Breast epithelium (tissue), 4 donors: ENCODE measurements around the gene POSTN. TPM values are rescaled to one million over a fixed set of nuclear protein-coding genes. Genes with fewer than 3 reads are reported as not detected.

Experiments used
- DNase-seq, 2 donors: peaks; one replicate each; pipeline ENCODE4 v3.0.0-alpha.2; 2019; ENCODE audit warnings: low spot score in 2 of 2
- H3K27ac ChIP-seq, 2 donors: fragments of 200-600 bp; sonication (generic) in 1 of 2; one replicate each; pipeline ENCODE4 v1.5.1; 2016 to 2019; ENCODE audit warnings: mild to moderate bottlenecking in 1 of 2
- H3K27me3 ChIP-seq, 2 donors: fragments of 200-600 bp; sonication (generic) in 1 of 2; one replicate each; pipeline versions ENCODE4 v1.5.1 to v1.6.0; 2017 to 2019; ENCODE audit warnings: control low read depth in 1 of 2, mild to moderate bottlenecking in 1 of 2
- H3K36me3 ChIP-seq: fragments of 200-600 bp; one replicate; pipeline ENCODE4 v1.5.1; 2019
- H3K4me1 ChIP-seq, 2 donors: fragments of 200-600 bp; sonication (generic); one replicate each; pipeline ENCODE4 v1.5.1; 2016 to 2019; ENCODE audit warnings: control low read depth in 1 of 2
- H3K4me3 ChIP-seq, 3 donors: fragments of 200-600 bp; sonication (generic); 1 replicate in 2 of 3; 2 replicates in 1 of 3; pipeline ENCODE4 v1.5.1; 2016 to 2019; ENCODE audit warnings: mild to moderate bottlenecking in 3 of 3, moderate library complexity in 2 of 3
- H3K9me3 ChIP-seq, 2 donors: fragments of 200-600 bp; sonication (generic) in 1 of 2; one replicate each; pipeline ENCODE4 v1.5.1; 2016 to 2019; ENCODE audit warnings: control low read depth in 1 of 2
- POLR2A ChIP-seq: fragments of 450-650 bp; IDR thresholded peaks from one replicate; pipeline ENCODE4 v1.6.1; 2016; ENCODE audit warnings: antibody characterized with exemption, mild to moderate bottlenecking, moderate library complexity
- POLR2AphosphoS5 ChIP-seq, 3 donors: sonication (generic); formaldehyde crosslinking; IDR thresholded peaks; one replicate each; pipeline ENCODE4 v1.6.1; 2017; ENCODE audit warnings: antibody characterized with exemption in 3 of 3
- intact Hi-C: fragments of 100-400 bp; cut with DNase I; formaldehyde crosslinking; loops from one replicate; pipeline ENCODE4 v1.15.1; 2023; ENCODE audit warnings: low total_unique reads
- total RNA-seq, 3 donors: library from RNA; depleted of rRNA; stranded (reverse); fragments of >200 nt; gene quantifications; one replicate each; pipeline ENCODE4 v1.1.0, GENCODE V29; 2016
- TF ChIP-seq, protein P1 (sequence below), 3 donors: fragments of 450-650 bp; IDR thresholded peaks; one replicate each; pipeline ENCODE4 v1.5.1; 2016 to 2017; ENCODE audit warnings: antibody characterized with exemption in 3 of 3, mild to moderate bottlenecking in 3 of 3, moderate library complexity in 3 of 3

Gene POSTN
- total RNA-seq, 3 donors from 2014 or later = 20.1 to 30.8 (median 27.8) TPM

DNA sequence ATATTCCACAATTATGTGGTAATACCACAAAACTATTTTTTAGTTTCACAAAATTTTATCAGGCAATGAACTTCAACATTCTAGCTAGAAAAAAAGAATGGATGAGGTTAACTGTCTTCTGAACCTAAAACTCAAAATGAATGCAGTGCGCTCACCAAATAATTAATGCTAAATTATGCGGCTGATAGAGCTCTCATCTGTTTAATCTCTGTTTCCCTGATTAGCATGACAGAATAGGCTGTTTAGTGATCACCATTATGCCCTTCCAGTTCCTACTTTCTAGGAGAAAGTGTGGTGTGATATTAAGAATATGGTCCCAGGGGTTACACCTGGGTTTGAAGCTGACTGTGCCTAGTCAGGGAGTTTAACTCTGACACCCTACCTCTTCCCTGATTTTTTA lies 42.8 kb upstream of the POSTN start:
- no peak overlapping the region for H3K27ac ChIP-seq
- no peaks in the 10 kb centered on the region for H3K4me1 ChIP-seq
- H3K36me3 ChIP-seq = no peaks in the 10 kb centered on the region
- no peaks in the 10 kb centered on the region for H3K9me3 ChIP-seq
- H3K27me3 ChIP-seq = peaks cover 0 to 2% of the 10 kb centered on the region in 2 donors
- DNase-seq = no peak
- no peak overlapping the region for H3K4me3 ChIP-seq
- TF ChIP-seq POLR2A (no peak), POLR2AphosphoS5 (IDR thresholded peaks at IDR 0.05) (no peak)
- TF ChIP-seq, protein P1, sequence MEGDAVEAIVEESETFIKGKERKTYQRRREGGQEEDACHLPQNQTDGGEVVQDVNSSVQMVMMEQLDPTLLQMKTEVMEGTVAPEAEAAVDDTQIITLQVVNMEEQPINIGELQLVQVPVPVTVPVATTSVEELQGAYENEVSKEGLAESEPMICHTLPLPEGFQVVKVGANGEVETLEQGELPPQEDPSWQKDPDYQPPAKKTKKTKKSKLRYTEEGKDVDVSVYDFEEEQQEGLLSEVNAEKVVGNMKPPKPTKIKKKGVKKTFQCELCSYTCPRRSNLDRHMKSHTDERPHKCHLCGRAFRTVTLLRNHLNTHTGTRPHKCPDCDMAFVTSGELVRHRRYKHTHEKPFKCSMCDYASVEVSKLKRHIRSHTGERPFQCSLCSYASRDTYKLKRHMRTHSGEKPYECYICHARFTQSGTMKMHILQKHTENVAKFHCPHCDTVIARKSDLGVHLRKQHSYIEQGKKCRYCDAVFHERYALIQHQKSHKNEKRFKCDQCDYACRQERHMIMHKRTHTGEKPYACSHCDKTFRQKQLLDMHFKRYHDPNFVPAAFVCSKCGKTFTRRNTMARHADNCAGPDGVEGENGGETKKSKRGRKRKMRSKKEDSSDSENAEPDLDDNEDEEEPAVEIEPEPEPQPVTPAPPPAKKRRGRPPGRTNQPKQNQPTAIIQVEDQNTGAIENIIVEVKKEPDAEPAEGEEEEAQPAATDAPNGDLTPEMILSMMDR (IDR thresholded peaks at IDR 0.05) = no peak
- intact Hi-C loops = no loop called here

DNA sequence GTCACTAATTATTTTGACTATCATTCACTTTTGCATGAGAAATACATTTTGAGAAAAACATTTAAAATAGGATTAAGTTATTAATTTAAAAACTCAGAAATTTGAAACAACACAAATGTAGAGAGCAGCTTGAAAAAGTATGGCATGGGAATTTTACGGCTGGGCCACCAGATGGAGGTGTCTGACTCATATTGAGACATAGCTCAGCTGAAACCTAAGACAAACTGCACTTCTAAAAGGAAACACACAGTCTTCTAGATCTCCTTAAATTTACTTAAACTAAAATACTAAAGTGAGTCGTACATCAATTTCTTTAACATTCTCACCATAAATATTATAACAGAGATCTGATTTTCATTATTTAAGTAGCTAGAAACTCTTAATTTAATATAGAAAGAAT lies 41.9 kb upstream of the POSTN start:
- TF ChIP-seq POLR2A (no peak), POLR2AphosphoS5 (IDR thresholded peaks at IDR 0.05) (no peak)
- TF ChIP-seq, protein P1 (IDR thresholded peaks at IDR 0.05) = no peak
- H3K9me3 ChIP-seq = no peaks in the 10 kb centered on the region
- no peaks in the 10 kb centered on the region for H3K27me3 ChIP-seq
- no peak for DNase-seq
- no peak overlapping the region for H3K27ac ChIP-seq
- no peak overlapping the region for H3K4me3 ChIP-seq
- intact Hi-C loops = no loop called here
- no peaks in the 10 kb centered on the region for H3K36me3 ChIP-seq
- no peaks in the 10 kb centered on the region for H3K4me1 ChIP-seq

DNA sequence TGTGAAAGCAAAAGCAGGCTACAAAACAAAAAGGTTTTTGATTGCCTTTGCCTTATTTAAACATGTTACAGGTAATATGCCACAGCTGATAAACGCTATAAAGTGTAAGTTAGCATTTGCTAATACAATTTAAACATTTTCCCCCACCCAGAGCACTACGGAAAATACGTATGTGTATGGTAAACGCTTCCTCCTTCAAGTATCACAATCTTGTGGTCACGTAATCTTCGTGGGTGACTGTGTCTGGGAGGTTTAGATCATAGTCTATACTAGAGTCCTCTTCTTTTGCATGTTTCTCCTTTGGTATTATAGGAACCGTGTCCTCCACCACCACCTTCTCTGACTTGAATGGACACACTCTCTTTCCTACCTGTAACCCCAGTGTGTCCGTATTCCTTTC lies 38.1 kb upstream of the POSTN start:
- Histone ChIP-seq H3K27ac (no peak overlapping the region), H3K4me1 (no peaks in the 10 kb centered on the region), H3K27me3 (no peaks in the 10 kb centered on the region), H3K36me3 (no peaks in the 10 kb centered on the region), H3K9me3 (no peaks in the 10 kb centered on the region), H3K4me3 (no peak overlapping the region)
- intact Hi-C loops = no loop called here
- TF ChIP-seq POLR2AphosphoS5 (IDR thresholded peaks at IDR 0.05) = no peak
- TF ChIP-seq POLR2A = no peak
- DNase-seq = no peak

DNA sequence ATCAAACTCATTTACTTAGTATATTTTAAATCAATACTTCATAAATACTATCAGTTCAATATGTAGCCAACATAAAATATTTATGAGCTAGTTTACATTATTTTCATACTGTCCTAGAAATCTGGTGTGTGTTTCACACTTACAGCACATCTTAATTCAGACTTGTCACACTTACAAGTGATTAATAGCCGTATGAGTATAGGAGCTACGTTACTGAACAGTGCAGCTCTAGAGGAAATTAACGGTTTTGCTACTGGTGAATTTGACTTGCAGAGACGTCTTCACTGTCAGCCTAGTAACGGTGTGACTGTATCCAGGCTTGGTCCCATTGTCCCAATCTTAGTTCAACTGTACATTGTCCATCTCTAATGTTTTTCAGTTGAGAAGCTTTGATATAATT lies 33.7 kb upstream of the POSTN start:
- Histone ChIP-seq H3K4me3 (no peak overlapping the region), H3K27me3 (no peaks in the 10 kb centered on the region), H3K27ac (no peak overlapping the region), H3K9me3 (no peaks in the 10 kb centered on the region), H3K4me1 (no peaks in the 10 kb centered on the region), H3K36me3 (no peaks in the 10 kb centered on the region)
- intact Hi-C loops = loop anchor here (5.0 kb wide), 1 partner anchor 890 kb away; no protein-coding TSS in a partner anchor
- TF ChIP-seq POLR2A (no peak), POLR2AphosphoS5 (IDR thresholded peaks at IDR 0.05) (no peak)
- TF ChIP-seq, protein P1 (IDR thresholded peaks at IDR 0.05) = no peak
- no peak for DNase-seq

DNA sequence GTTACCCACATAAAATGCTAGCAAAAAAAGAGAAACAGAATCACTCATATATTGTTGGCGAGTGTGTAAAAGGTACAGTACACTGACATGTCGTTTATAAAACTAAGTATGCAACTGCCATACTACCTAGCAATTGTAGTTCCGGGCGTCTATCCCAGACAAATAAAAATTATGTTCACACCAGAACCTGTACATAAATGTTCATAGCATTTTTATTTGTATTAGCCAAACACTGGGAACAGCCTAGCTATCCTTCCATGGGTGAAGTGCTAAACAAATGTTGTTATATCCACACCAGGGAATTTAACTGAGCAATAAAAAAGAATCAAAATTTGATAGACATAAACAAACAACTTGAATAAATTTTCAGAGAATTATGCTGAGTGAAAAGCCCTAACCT lies 28.9 kb upstream of the POSTN start:
- DNase-seq = no peak
- Histone ChIP-seq H3K27me3 (no peaks in the 10 kb centered on the region), H3K27ac (no peak overlapping the region), H3K36me3 (no peaks in the 10 kb centered on the region), H3K9me3 (no peaks in the 10 kb centered on the region), H3K4me1 (no peaks in the 10 kb centered on the region), H3K4me3 (no peak overlapping the region)
- intact Hi-C loops = no loop called here
- TF ChIP-seq POLR2AphosphoS5 (IDR thresholded peaks at IDR 0.05) = no peak
- no peak for TF ChIP-seq POLR2A
- TF ChIP-seq, protein P1 (IDR thresholded peaks at IDR 0.05) = no peak

DNA sequence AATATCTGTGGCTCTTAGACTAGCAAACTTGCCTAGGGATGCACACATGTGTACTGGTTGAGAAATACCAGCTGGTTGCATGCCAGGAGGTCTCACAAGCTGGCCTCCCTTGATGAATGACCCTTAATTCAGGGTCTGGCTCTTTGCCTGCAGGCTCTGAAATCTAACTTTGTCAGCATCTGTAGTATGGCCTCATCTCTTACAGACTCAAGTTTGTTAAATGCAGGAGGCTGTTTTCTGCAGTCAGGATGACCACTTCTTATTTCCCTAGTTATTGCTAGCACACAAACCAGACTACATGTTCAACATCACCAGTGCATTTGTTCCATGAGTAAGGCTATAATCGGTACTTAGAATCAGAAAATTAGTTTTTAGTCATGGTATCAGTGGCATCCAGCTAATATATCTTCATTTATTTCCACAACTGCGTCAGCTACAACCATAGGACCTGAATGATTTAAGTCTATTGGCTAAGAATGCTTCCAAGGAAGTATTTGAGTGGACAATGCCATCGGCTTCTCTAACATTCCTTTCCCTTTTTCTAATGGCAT lies 23.3 kb upstream of the POSTN start:
- Histone ChIP-seq H3K36me3 (no peaks in the 10 kb centered on the region), H3K4me3 (no peak overlapping the region), H3K9me3 (no peaks in the 10 kb centered on the region), H3K4me1 (no peaks in the 10 kb centered on the region), H3K27ac (no peak overlapping the region), H3K27me3 (no peaks in the 10 kb centered on the region)
- TF ChIP-seq, protein P1 (IDR thresholded peaks at IDR 0.05) = no peak
- TF ChIP-seq POLR2A (no peak), POLR2AphosphoS5 (IDR thresholded peaks at IDR 0.05) (no peak)
- intact Hi-C loops = no loop called here
- no peak for DNase-seq
